ENCODE measurements around the gene PALM. TPM values are rescaled to one million over a fixed set of nuclear protein-coding genes. Genes with fewer than 3 reads are reported as not detected.

PALM gene
- total RNA-seq, 1 donor from 2014 or later: 42.0 TPM

GRCh38 chr19:729965-730668 is 21.4 kb downstream of the PALM start:
- Mint-ChIP-seq H3K9me3 (ENCODE audit: unreplicated experiment) (no peaks in the 10 kb centered on the region), H3K27ac (ENCODE audit: unreplicated experiment) (no peak overlapping the region), H3K4me3 (ENCODE audit: unreplicated experiment) (peak overlapping the region; percentile 27), H3K27me3 (ENCODE audit: unreplicated experiment) (peaks cover 12% of the 10 kb centered on the region), H3K4me1 (ENCODE audit: unreplicated experiment) (peaks cover 4% of the 10 kb centered on the region), H3K36me3 (ENCODE audit: low read depth, unreplicated experiment) (peaks cover 13% of the 10 kb centered on the region)
- DNase-seq (ENCODE audit: low spot score): no peak
- no peak for TF ChIP-seq CTCF (IDR thresholded peaks at IDR 0.05; ENCODE audit: unreplicated experiment)

- Mint-ChIP-seq H3K36me3 (ENCODE audit: low read depth, unreplicated experiment) (peaks cover 13% of the 10 kb centered on the region), H3K27ac (ENCODE audit: unreplicated experiment) (no peak overlapping the region), H3K27me3 (ENCODE audit: unreplicated experiment) (peaks cover 12% of the 10 kb centered on the region), H3K9me3 (ENCODE audit: unreplicated experiment) (no peaks in the 10 kb centered on the region), H3K4me1 (ENCODE audit: unreplicated experiment) (peaks cover 4% of the 10 kb centered on the region), H3K4me3 (ENCODE audit: unreplicated experiment) (no peak overlapping the region)
- no peak for TF ChIP-seq CTCF (IDR thresholded peaks at IDR 0.05; ENCODE audit: unreplicated experiment)
- no peak for DNase-seq (ENCODE audit: low spot score)
Measured at GRCh38 chr19:731000-731399, 22.3 kb downstream of the PALM start.

GRCh38 chr19:732148-733069 is 23.7 kb downstream of the PALM start:
- Mint-ChIP-seq H3K27me3 (ENCODE audit: unreplicated experiment) (peaks cover 9% of the 10 kb centered on the region), H3K4me1 (ENCODE audit: unreplicated experiment) (no peaks in the 10 kb centered on the region), H3K4me3 (ENCODE audit: unreplicated experiment) (no peak overlapping the region), H3K27ac (ENCODE audit: unreplicated experiment) (no peak overlapping the region), H3K9me3 (ENCODE audit: unreplicated experiment) (no peaks in the 10 kb centered on the region), H3K36me3 (ENCODE audit: low read depth, unreplicated experiment) (peaks cover 9% of the 10 kb centered on the region)
- DNase-seq (ENCODE audit: low spot score): no peak
- TF ChIP-seq CTCF (IDR thresholded peaks at IDR 0.05; ENCODE audit: unreplicated experiment): no peak

GRCh38 chr19:734716-735115 is 26.0 kb downstream of the PALM start:
- Mint-ChIP-seq H3K27ac (ENCODE audit: unreplicated experiment) (peak overlapping the region; percentile 24), H3K36me3 (ENCODE audit: low read depth, unreplicated experiment) (peaks cover 9% of the 10 kb centered on the region), H3K4me3 (ENCODE audit: unreplicated experiment) (peak overlapping the region; percentile 42), H3K27me3 (ENCODE audit: unreplicated experiment) (peaks cover 15% of the 10 kb centered on the region), H3K4me1 (ENCODE audit: unreplicated experiment) (no peaks in the 10 kb centered on the region), H3K9me3 (ENCODE audit: unreplicated experiment) (no peaks in the 10 kb centered on the region)
- DNase-seq (ENCODE audit: low spot score): no peak
- no peak for TF ChIP-seq CTCF (IDR thresholded peaks at IDR 0.05; ENCODE audit: unreplicated experiment)

GRCh38 chr19:736125-736524 is 27.4 kb downstream of the PALM start:
- Mint-ChIP-seq H3K4me1 (ENCODE audit: unreplicated experiment) (no peaks in the 10 kb centered on the region), H3K4me3 (ENCODE audit: unreplicated experiment) (no peak overlapping the region), H3K27ac (ENCODE audit: unreplicated experiment) (no peak overlapping the region), H3K9me3 (ENCODE audit: unreplicated experiment) (no peaks in the 10 kb centered on the region), H3K36me3 (ENCODE audit: low read depth, unreplicated experiment) (peaks cover 4% of the 10 kb centered on the region), H3K27me3 (ENCODE audit: unreplicated experiment) (peaks cover 15% of the 10 kb centered on the region)
- no peak for TF ChIP-seq CTCF (IDR thresholded peaks at IDR 0.05; ENCODE audit: unreplicated experiment)
- DNase-seq (ENCODE audit: low spot score): no peak

Measured in endothelial cell (in vitro differentiated cells).